ENCODE results near the gene PIRT. TPM values are rescaled to one million over a fixed set of nuclear protein-coding genes. Genes with fewer than 3 reads are reported as not detected.

PIRT gene
- total RNA-seq, 1 donor from 2014 or later = not detected

DNA sequence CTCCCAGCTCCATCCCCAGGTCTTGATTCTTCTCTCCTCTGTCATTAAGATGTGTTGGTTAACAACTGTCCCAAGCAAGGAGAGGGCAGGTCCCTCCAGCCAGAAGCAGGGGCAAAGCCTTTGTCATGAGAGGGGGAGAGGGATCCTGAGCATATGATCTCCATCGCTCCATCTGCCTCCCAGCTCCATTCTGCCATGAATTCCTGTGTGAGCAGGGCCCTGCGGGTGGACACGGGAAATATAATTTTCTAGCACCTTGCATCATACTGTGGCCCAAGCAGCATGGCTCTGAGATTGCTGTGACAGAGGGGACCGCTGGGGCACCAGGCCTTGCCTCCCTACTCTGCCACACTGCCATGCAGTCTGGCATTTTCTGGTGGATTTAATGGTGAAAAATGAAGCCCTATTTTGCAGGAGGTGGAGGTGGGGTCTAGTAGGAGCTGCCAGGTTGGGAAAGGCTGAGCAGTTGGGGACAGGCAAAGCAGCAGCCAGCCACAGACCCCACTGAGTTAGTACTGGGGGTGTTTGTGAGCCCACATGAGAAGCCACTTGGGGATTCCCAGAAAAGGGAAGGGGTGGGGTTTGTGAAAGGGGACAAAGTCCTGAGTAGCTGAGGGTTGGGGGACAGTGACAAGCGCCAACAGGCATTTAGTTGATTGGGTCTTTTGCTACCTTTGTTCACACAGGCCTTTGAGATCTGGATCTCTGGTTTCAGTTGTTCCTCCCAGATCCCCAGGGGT is 50.4 kb downstream of the PIRT start:
- ATAC-seq = no peak

DNA sequence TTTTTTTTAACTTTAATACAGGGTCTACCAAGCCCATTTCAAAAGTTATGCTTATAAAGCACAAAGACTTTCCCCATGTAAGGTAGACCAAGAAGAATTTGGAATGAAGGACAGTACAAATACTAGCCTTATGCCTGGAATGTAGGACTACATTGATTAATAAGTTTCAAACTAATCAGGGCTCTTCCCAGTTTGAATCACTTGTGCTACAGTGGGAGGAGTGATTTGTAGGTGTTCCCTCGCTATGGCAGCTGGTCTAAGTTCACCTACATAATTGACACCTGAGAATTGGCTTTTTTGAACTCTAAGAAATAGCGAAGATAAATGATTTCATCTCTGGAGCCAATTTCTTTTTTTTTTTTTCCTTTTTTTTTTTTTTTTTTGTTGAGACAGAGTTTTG is 52.6 kb downstream of the PIRT start:
- ATAC-seq = no peak

DNA sequence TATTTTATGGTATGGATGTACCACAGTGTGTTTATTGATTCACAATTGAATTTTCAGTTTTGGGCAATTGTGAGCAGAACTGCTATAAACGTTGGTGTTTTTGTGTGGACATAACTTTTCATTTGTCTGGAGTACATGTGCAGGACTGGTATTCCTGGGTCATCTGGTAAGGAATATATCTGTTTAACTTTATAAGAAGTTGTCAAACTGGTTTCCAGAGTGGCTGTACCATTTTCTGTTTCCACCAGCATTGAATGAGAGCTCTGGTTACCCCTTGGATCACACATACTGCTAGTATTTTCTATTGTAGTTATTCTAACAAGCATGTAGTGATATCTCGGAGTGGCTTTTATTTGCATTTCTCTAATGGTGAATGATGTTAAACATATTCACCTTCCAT is 58.3 kb downstream of the PIRT start:
- peak; percentile 22 for ATAC-seq

DNA sequence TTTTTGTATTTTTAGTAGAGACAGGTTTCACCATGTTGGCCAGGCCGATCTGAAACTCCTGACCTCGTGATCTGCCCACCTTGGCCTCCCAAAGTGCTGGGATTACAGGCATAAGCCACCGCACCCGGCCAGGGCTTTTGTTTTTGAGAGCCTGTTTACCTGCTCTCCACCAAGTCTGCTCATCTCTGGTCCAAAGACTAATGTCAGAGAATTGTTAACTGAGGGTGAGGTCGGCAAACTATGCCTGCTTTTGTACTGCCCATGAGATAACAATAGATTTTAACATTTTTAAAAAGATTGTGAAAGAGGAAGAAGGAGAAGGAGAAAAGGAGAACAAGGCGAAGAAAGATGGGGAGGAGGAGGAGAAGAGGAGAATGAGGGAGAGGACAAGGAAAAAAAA is 60.0 kb downstream of the PIRT start:
- ATAC-seq = no peak

DNA sequence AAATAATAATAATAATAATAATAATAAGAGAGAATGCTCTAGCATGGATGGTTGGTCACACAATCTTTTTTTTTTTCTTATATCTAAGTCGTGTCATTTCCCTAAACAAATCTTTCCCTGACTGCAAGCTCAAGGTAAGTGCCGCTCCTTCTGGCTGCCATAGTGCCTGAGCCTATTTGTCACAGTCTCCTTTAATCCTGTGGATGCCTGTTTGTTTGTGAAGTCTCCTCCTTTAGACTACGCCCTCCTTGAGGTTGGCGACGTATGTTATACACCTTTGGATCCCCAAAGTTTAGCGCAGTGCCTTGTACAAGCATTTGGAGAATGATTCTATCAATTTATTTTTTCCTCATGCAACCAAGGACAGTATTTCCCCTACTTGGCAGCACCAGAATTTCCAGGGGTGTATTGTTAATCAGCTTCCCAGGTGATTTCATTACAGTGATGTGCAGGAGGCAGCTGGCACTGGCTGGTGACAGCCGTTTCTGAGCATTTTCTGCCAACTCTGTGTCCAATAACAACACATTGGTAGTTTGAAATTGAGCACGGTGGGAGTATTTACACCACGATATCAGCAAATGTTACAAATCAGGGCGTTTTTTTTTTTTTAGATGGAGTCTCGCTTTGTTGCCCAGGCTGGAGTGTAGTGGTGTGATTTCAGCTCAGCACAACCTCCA is 60.6 kb downstream of the PIRT start:
- peak; percentile 31 for ATAC-seq

DNA sequence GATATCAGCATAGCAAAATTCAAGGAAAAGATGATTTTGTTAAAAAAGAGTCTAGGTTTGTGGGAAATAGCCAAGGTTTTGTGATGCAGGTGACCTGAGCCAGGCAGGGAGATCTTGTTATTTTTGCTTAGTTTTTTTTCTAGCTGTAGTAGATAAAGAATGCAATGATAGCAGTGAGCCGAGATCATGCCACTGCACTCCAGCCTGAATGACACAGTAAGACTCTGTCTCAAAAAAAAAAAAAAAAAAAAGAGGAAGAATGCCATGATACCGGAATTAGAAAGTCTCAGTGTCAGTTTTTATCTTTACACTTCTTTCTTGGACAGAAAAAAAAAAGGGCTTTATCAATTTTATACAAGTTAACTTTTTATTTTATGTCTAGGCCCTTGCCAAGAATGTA is 61.5 kb downstream of the PIRT start:
- ATAC-seq = no peak

DNA sequence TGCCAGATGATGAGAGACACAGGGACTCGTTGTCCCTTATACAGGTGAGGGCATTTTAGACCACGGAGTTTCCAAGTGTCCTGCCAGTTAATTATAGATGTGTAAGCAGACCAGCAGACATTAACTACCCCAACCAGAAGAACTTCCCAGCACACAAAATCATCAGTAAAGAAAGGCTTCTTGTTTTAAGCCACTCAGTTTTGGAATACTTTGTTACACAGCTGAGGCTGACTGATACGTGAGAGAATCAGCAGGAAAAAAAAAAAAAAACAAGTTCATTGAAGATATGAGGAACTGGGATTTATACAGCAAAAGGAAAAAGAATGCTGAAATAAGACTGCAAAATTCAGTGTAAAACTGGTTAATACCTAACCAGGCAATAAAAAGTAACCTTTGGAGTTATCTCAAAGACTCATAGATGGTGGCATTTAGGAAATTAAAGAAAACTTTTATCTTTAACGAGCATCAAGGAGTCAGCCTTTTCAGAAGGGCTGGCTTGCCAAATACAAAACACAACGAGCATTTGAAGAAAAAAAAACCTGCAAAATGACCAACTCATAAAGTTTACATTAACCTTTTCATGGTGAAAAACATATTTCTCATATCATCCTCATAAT is 62.0 kb downstream of the PIRT start:
- ATAC-seq = no peak

DNA sequence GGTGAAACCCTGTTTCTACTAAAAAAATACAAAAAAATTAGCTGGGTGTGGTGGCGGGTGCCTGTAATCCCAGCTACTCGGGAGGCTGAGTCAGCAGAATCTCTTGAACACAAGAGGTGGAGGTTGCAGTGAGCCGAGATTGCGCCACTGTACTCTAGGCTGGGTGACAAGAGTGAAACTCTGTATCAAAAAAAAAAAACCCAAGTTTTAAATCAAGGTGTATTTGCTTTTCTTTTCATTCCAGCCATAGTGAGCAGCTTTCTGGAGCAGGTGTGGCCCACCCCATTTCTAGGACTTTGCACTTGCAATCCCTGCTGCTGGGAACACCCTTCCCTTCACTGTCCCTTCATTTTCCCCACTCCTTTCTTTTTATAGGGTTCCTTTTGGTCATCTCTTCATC is 62.8 kb downstream of the PIRT start:
- no peak for ATAC-seq

DNA sequence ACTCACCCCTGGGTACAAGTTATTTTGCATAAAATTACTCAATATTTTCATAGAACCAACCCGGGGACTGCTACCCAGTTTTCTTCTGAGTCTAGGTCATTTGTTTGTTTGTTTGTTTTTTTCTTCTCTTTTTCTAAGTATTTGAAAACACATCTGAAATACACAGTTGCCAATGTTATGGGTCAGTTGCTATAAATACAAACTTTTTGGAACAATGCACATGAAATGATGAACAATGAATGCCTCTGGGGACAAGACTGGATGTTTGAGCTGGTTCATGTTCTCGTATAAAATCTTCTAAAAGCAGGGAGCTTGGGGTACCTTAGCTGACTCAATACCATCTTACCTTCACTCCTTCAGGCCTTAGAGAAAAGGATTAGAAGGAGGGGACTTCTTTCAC is 64.5 kb downstream of the PIRT start:
- ATAC-seq = no peak

Other genes with a start within 250 kb of the PIRT start
- gene MYH3, start 180.8 kb downstream of the PIRT start, total RNA-seq = 0.52 TPM
- gene SCO1, start 140.6 kb downstream of the PIRT start, total RNA-seq = 17.3 TPM
- gene ADPRM, start 140.5 kb downstream of the PIRT start, total RNA-seq = 4.5 TPM
- 4.0 TPM for gene TMEM220, start 108.1 kb downstream of the PIRT start, total RNA-seq
- gene TMEM238L, start 34.0 kb downstream of the PIRT start, total RNA-seq = 2.3 TPM